Subcutaneous adipose tissue (tissue), 4 donors: Measurements from ENCODE around the gene FAM117A. TPM values are rescaled to one million over a fixed set of nuclear protein-coding genes. Genes with fewer than 3 reads are reported as not detected.

ENCODE experiments used
- CTCF ChIP-seq: fragments of 450-650 bp; IDR thresholded peaks from one replicate; pipeline ENCODE4 v1.5.1; 2016; ENCODE audit warnings: low read depth, mild to moderate bottlenecking, control low read depth, antibody characterized with exemption, moderate library complexity
- total RNA-seq, 4 donors: library from RNA; depleted of rRNA; stranded (reverse); fragments of >200 nt; gene quantifications; one replicate each; pipeline ENCODE4 v1.1.0, GENCODE V29; 2016

The FAM117A gene
- total RNA-seq, 4 donors from 2014 or later, result 3.9 to 19.4 (median 8.4) TPM

GRCh38 chr17:49703557-49704277, 60.2 kb downstream of the FAM117A start:
- no peak for TF ChIP-seq CTCF

GRCh38 chr17:49700960-49701359, 63.0 kb downstream of the FAM117A start:
- TF ChIP-seq CTCF, result no peak

GRCh38 chr17:49699966-49700575, 63.9 kb downstream of the FAM117A start:
- no peak for TF ChIP-seq CTCF

GRCh38 chr17:49698005-49698404, 65.9 kb downstream of the FAM117A start:
- no peak for TF ChIP-seq CTCF

- no peak for TF ChIP-seq CTCF
Observed at GRCh38 chr17:49696233-49696761, 67.6 kb downstream of the FAM117A start.

GRCh38 chr17:49695698-49696232, 68.2 kb downstream of the FAM117A start:
- no peak for TF ChIP-seq CTCF
